ENCODE data around the gene GALNT17.
"Not testable (repeated sequence)": the region's sequence is repeated elsewhere in the genome, so short reads cannot be mapped to it uniquely, and the experiment has no call there.

Gene GALNT17

DNA sequence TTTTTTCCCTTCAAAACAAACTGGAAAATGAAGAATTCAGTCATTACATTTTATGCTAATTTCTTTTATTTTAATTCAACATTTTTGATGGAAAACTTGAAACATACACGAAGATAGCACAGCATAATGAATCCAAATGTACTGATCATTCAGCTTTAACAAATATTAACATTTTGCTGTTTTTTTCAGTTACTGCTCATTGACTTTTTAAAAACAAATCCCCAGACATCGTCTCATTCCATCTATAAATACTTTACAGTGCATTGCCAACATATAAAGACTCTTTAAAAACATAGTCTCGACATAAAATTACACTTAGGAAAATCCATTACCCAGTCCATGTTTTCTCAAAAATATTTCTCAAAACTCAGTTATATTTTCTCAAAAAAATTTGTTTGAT lies 452.3 kb downstream of the GALNT17 start:
- TF ChIP-seq CTCF (IDR thresholded peaks at IDR 0.05; ENCODE audit: low read length), result no peak
- TF ChIP-seq EZH2 (optimal IDR thresholded peaks at IDR 0.05; ENCODE audit: low read depth, low read length), result no peak
- TF ChIP-seq EZH2phosphoT487 (IDR thresholded peaks at IDR 0.05; ENCODE audit: low read length), result no peak

DNA sequence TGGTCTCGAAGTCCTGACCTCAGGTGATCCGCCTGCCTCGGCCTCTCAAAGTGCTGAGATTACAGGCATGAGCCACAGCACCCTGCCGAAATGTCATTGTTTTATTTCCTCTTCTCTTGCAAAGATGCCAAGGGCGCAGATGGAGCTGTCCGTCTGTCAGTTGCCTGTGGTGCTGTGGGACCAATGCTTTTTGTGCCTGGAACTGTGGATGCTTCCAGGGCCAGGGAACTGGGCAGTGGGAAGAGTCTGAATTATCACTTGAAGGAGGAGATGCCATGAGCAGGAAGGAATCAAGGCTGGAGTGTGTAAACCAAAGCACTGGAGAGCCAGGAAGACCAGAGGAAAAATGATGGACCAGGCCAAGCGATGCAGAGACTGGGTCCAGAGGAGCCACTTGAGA lies 459.9 kb downstream of the GALNT17 start:
- no peak overlapping the region for H2AFZ ChIP-seq (ENCODE audit: low read length)

More for the DNA sequence above, 452.3 kb downstream of the GALNT17 start:
- Histone ChIP-seq H3K9ac (ENCODE audit: low read length) (no peak overlapping the region), H3K4me3 (ENCODE audit: low read length) (no peak overlapping the region), H3K9me2 (replicated peaks; ENCODE audit: insufficient read depth, low read length) (no peaks in the 10 kb centered on the region), H2AFZ (ENCODE audit: low read length) (no peak overlapping the region), H3K79me2 (ENCODE audit: low read length) (no peaks in the 10 kb centered on the region), H3K9me3 (replicated peaks; ENCODE audit: insufficient read depth, low read length) (no peaks in the 10 kb centered on the region), H3K36me3 (replicated peaks; ENCODE audit: insufficient read depth, low read length) (no peaks in the 10 kb centered on the region), H4K20me1 (ENCODE audit: insufficient read depth, low read length) (no peaks in the 10 kb centered on the region), H3F3A (ENCODE audit: insufficient read depth, low read length) (no peaks in the 10 kb centered on the region), H3K27ac (ENCODE audit: low read length) (no peak overlapping the region), H3K4me1 (ENCODE audit: low read length) (no peaks in the 10 kb centered on the region), H3K27me3 (replicated peaks; ENCODE audit: insufficient read depth, low read length) (no peaks in the 10 kb centered on the region), H3K4me2 (ENCODE audit: low read depth, low read length) (no peak overlapping the region)
- no peak for DNase-seq

DNA sequence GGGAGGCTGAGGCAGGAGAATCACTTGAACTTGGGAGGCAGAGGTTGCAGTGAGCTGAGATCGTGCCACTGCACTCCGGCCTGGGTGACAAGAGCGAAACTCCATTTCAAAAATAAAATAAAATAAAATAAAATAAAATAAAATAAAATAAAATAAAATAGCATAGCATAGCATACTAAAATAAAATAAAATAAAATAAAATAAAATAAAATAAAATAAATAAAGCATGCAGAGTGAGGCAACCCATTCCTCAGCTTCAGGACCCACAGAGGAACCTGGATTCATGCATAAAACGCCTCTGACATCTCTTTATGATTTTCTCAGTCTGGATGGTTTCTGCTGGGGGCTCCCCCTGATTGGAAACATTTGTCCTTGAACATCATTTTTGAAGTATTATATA lies 460.4 kb downstream of the GALNT17 start:
- not testable (repeated sequence) for DNase-seq; H4K20me1 ChIP-seq (ENCODE audit: insufficient read depth, low read length); H3K27ac ChIP-seq (ENCODE audit: low read length); H3K36me3 ChIP-seq (replicated peaks; ENCODE audit: insufficient read depth, low read length); H3K9ac ChIP-seq (ENCODE audit: low read length); H3K27me3 ChIP-seq (replicated peaks; ENCODE audit: insufficient read depth, low read length); H3K79me2 ChIP-seq (ENCODE audit: low read length); H3K4me2 ChIP-seq (ENCODE audit: low read depth, low read length); H3K4me1 ChIP-seq (ENCODE audit: low read length); H3F3A ChIP-seq (ENCODE audit: insufficient read depth, low read length); H3K9me2 ChIP-seq (replicated peaks; ENCODE audit: insufficient read depth, low read length); H3K9me3 ChIP-seq (replicated peaks; ENCODE audit: insufficient read depth, low read length); H3K4me3 ChIP-seq (ENCODE audit: low read length); H2AFZ ChIP-seq (ENCODE audit: low read length)

More for the DNA sequence above, 459.9 kb downstream of the GALNT17 start:
- no peak overlapping the region for H3K4me3 ChIP-seq (ENCODE audit: low read length)
- no peak overlapping the region for H3K9ac ChIP-seq (ENCODE audit: low read length)
- no peak for DNase-seq
- H3K9me2 ChIP-seq (replicated peaks; ENCODE audit: insufficient read depth, low read length), result no peaks in the 10 kb centered on the region
- TF ChIP-seq CTCF (IDR thresholded peaks at IDR 0.05; ENCODE audit: low read length), result no peak
- TF ChIP-seq EZH2 (optimal IDR thresholded peaks at IDR 0.05; ENCODE audit: low read depth, low read length), result no peak
- no peak for TF ChIP-seq EZH2phosphoT487 (IDR thresholded peaks at IDR 0.05; ENCODE audit: low read length)
- H3K79me2 ChIP-seq (ENCODE audit: low read length), result no peaks in the 10 kb centered on the region
- no peaks in the 10 kb centered on the region for H3K36me3 ChIP-seq (replicated peaks; ENCODE audit: insufficient read depth, low read length)
- no peak overlapping the region for H3K27ac ChIP-seq (ENCODE audit: low read length)
- H3K27me3 ChIP-seq (replicated peaks; ENCODE audit: insufficient read depth, low read length), result no peaks in the 10 kb centered on the region
- no peak overlapping the region for H3K4me2 ChIP-seq (ENCODE audit: low read depth, low read length)
- H4K20me1 ChIP-seq (ENCODE audit: insufficient read depth, low read length), result no peaks in the 10 kb centered on the region
- no peaks in the 10 kb centered on the region for H3F3A ChIP-seq (ENCODE audit: insufficient read depth, low read length)
- no peaks in the 10 kb centered on the region for H3K4me1 ChIP-seq (ENCODE audit: low read length)
- no peaks in the 10 kb centered on the region for H3K9me3 ChIP-seq (replicated peaks; ENCODE audit: insufficient read depth, low read length)

DNA sequence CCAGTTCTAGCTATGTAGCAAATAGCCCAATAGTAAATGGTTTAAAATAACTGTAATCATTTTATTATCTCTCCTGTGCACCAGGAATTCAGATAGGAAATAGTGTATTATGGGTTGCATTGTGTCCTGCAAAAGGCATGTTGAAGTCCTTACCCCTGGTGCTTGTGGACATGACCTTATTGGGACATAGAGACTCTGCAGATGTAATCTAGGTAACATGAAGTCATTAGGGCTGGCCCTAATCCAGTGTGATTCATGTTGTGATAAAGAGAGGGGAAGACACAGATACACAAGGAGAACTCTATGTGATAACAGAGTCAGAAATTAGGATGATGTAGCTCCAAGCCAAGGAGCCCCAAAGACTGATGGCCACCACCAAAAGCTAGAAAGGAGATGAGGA lies 462.8 kb downstream of the GALNT17 start:
- H3F3A ChIP-seq (ENCODE audit: insufficient read depth, low read length), result no peaks in the 10 kb centered on the region
- H3K27ac ChIP-seq (ENCODE audit: low read length), result no peak overlapping the region
- no peaks in the 10 kb centered on the region for H3K79me2 ChIP-seq (ENCODE audit: low read length)
- no peak overlapping the region for H3K9ac ChIP-seq (ENCODE audit: low read length)
- H3K4me3 ChIP-seq (ENCODE audit: low read length), result no peak overlapping the region
- no peaks in the 10 kb centered on the region for H3K36me3 ChIP-seq (replicated peaks; ENCODE audit: insufficient read depth, low read length)
- H4K20me1 ChIP-seq (ENCODE audit: insufficient read depth, low read length), result no peaks in the 10 kb centered on the region
- H3K9me2 ChIP-seq (replicated peaks; ENCODE audit: insufficient read depth, low read length), result no peaks in the 10 kb centered on the region
- no peak overlapping the region for H3K4me2 ChIP-seq (ENCODE audit: low read depth, low read length)
- H3K4me1 ChIP-seq (ENCODE audit: low read length), result no peaks in the 10 kb centered on the region
- DNase-seq, result no peak
- no peak for TF ChIP-seq EZH2phosphoT487 (IDR thresholded peaks at IDR 0.05; ENCODE audit: low read length)
- no peak for TF ChIP-seq CTCF (IDR thresholded peaks at IDR 0.05; ENCODE audit: low read length)
- TF ChIP-seq EZH2 (optimal IDR thresholded peaks at IDR 0.05; ENCODE audit: low read depth, low read length), result no peak
- no peak overlapping the region for H2AFZ ChIP-seq (ENCODE audit: low read length)
- H3K27me3 ChIP-seq (replicated peaks; ENCODE audit: insufficient read depth, low read length), result no peaks in the 10 kb centered on the region
- H3K9me3 ChIP-seq (replicated peaks; ENCODE audit: insufficient read depth, low read length), result no peaks in the 10 kb centered on the region
